H1 (cell line): Measurements from ENCODE around the gene TSPAN1. TPM values are rescaled to one million over a fixed set of nuclear protein-coding genes. Genes with fewer than 3 reads are reported as not detected.

Experiments used
- CTCF ChIA-PET: fragments of 300-600 bp; sonication (Branson Sonifier 250); formaldehyde crosslinking; loops from one replicate; lab custom pipeline; 2021; ENCODE audit not compliant: partially characterized antibody; lab: Charles Lee
- POLR2A ChIA-PET: fragments of 300-600 bp; sonication (Branson Sonifier 250); formaldehyde crosslinking; loops from one replicate; lab custom pipeline; 2021; ENCODE audit warnings: inconsistent platforms; ENCODE audit not compliant: partially characterized antibody; lab: Charles Lee
- DNase-seq, 2 experiments: peaks; one replicate each; pipeline versions ENCODE4 v3.0.0 to v3.0.0-alpha.2; 2010 to 2022; ENCODE audit warnings: low spot score in 2 of 2, low read depth in 1 of 2, mixed read lengths in 1 of 2
- FAIRE-seq: peaks from 2 replicates; lab custom pipeline; 2011; peaks lifted over from hg19 to GRCh38; lab: Jason Lieb, UNC
- H2AFZ ChIP-seq: 2 replicates; pipeline ENCODE4 v1.8.1; 2012; ENCODE audit warnings: low read length, inconsistent platforms
- H2AK5ac ChIP-seq: 2 replicates; pipeline ENCODE4 v1.6.1; 2013; ENCODE audit warnings: low read depth, low read length
- H2BK120ac ChIP-seq: replicated peaks from 2 replicates; pipeline ENCODE3; 2013; ENCODE audit warnings: low read depth, low read length, inconsistent platforms
- H2BK12ac ChIP-seq: 2 replicates; pipeline ENCODE4 v1.6.1; 2013; ENCODE audit warnings: low read depth, low read length
- H2BK15ac ChIP-seq: 2 replicates; pipeline ENCODE4 v1.6.1; 2013; ENCODE audit warnings: low read length
- H2BK20ac ChIP-seq: 2 replicates; pipeline ENCODE4 v1.6.1; 2013; ENCODE audit warnings: low read length
- H2BK5ac ChIP-seq: 2 replicates; pipeline ENCODE4 v1.6.1; 2013; ENCODE audit warnings: low read depth, low read length
- H3K14ac ChIP-seq: 2 replicates; pipeline ENCODE4 v1.6.1; 2013; ENCODE audit warnings: inconsistent platforms; ENCODE audit not compliant: insufficient read length
- H3K18ac ChIP-seq: 2 replicates; pipeline ENCODE4 v1.6.1; 2013; ENCODE audit warnings: low read length; ENCODE audit errors: extremely low read depth
- H3K23ac ChIP-seq: 2 replicates; pipeline ENCODE4 v1.6.1; 2013; ENCODE audit warnings: inconsistent platforms; ENCODE audit not compliant: insufficient read length
- H3K23me2 ChIP-seq: 2 replicates; pipeline ENCODE4 v1.6.1; 2013; ENCODE audit warnings: low read depth, low read length
- H3K27ac ChIP-seq: 2 replicates; pipeline ENCODE4 v1.6.1; 2011; ENCODE audit warnings: low read depth, low read length, inconsistent platforms
- H3K27me3 ChIP-seq, 4 experiments: replicated peaks in 1 of 4; 1 replicate in 1 of 4; 2 replicates in 3 of 4; pipeline versions ENCODE4 v1.6.1 to v1.8.1; 2011 to 2013; ENCODE audit warnings: low read length in 3 of 4, mild to moderate bottlenecking in 3 of 4, inconsistent platforms in 2 of 4, mixed read lengths in 2 of 4, moderate library complexity in 1 of 4; ENCODE audit not compliant: control insufficient read depth in 3 of 4, insufficient read depth in 3 of 4; ENCODE audit errors: extremely low read depth in 1 of 4
- H3K36me3 ChIP-seq, 4 experiments: 2 replicates each; pipeline versions ENCODE4 v1.6.1 to v1.8.1; 2011 to 2013; ENCODE audit warnings: mild to moderate bottlenecking in 4 of 4, low read length in 3 of 4, moderate library complexity in 2 of 4, control low read depth in 1 of 4, inconsistent platforms in 1 of 4; ENCODE audit not compliant: insufficient read depth in 4 of 4, control insufficient read depth in 2 of 4
- H3K4ac ChIP-seq: replicated peaks from 2 replicates; pipeline ENCODE3; 2013; ENCODE audit warnings: low read length, low read depth, mixed read lengths, inconsistent platforms; ENCODE audit not compliant: insufficient read length
- H3K4me1 ChIP-seq, 4 experiments: replicated peaks in 1 of 4; 1 replicate in 1 of 4; 2 replicates in 3 of 4; pipeline versions ENCODE4 v1.6.1 to v1.8.1; 2011 to 2013; ENCODE audit warnings: low read length in 3 of 4, inconsistent platforms in 2 of 4, mixed read lengths in 1 of 4; ENCODE audit not compliant: insufficient read depth in 4 of 4, control insufficient read depth in 3 of 4
- H3K4me2 ChIP-seq, 2 experiments: 2 replicates each; pipeline versions ENCODE4 v1.6.1 to v1.8.1; 2011 to 2013; ENCODE audit warnings: low read depth in 2 of 2, low read length in 2 of 2, control low read depth in 1 of 2, inconsistent platforms in 1 of 2, mild to moderate bottlenecking in 1 of 2; ENCODE audit not compliant: insufficient read depth in 1 of 2
- H3K4me3 ChIP-seq, 4 experiments: fragments of 200-600, 300-600 bp in 1 of 4; sonication (generic), shearing (Covaris generic), sonication (Bioruptor Twin) in 1 of 4; 2 replicates each; pipeline versions ENCODE4 v1.5.1 to v1.8.1; 2011 to 2016; ENCODE audit warnings: low read length in 4 of 4, low read depth in 3 of 4, control low read depth in 2 of 4, inconsistent platforms in 2 of 4, mild to moderate bottlenecking in 2 of 4, mixed read lengths in 1 of 4, moderate library complexity in 1 of 4; ENCODE audit not compliant: insufficient read depth in 2 of 4; ENCODE audit errors: extremely low read depth in 1 of 4
- H3K56ac ChIP-seq: replicated peaks from 2 replicates; pipeline ENCODE3; 2013; ENCODE audit warnings: low read depth, mild to moderate bottlenecking, mixed read lengths, low read length, inconsistent platforms; ENCODE audit not compliant: insufficient read length
- H3K79me1 ChIP-seq: 2 replicates; pipeline ENCODE4 v1.6.1; 2013; ENCODE audit warnings: low read depth, low read length, control low read depth
- H3K79me2 ChIP-seq, 2 experiments: 2 replicates each; pipeline versions ENCODE4 v1.6.1 to v1.8.1; 2012 to 2013; ENCODE audit warnings: low read length in 2 of 2, mild to moderate bottlenecking in 2 of 2, inconsistent platforms in 1 of 2; ENCODE audit not compliant: insufficient read depth in 2 of 2, control insufficient read depth in 1 of 2
- H3K9ac ChIP-seq, 4 experiments: replicated peaks in 1 of 4; 1 replicate in 1 of 4; 2 replicates in 3 of 4; pipeline versions ENCODE4 v1.6.1 to v1.8.1; 2011 to 2013; ENCODE audit warnings: low read depth in 3 of 4, low read length in 3 of 4, control low read depth in 2 of 4, mild to moderate bottlenecking in 2 of 4, moderate library complexity in 2 of 4, inconsistent platforms in 1 of 4; ENCODE audit errors: extremely low read depth in 1 of 4
- H3K9me3 ChIP-seq, 2 experiments: 2 replicates each; pipeline versions ENCODE4 v1.6.1 to v1.8.1; 2012 to 2013; ENCODE audit warnings: mild to moderate bottlenecking in 2 of 2, moderate library complexity in 2 of 2, control low read depth in 1 of 2, inconsistent platforms in 1 of 2, low read depth in 1 of 2, low read length in 1 of 2, mixed read lengths in 1 of 2; ENCODE audit not compliant: insufficient read depth in 2 of 2
- H4K20me1 ChIP-seq, 2 experiments: replicated peaks in 1 of 2; 2 replicates each; pipeline versions ENCODE3 to v1.8.1; 2011 to 2013; ENCODE audit warnings: inconsistent platforms in 2 of 2, low read length in 2 of 2, mild to moderate bottlenecking in 1 of 2; ENCODE audit not compliant: insufficient read depth in 2 of 2, control insufficient read depth in 1 of 2
- H4K5ac ChIP-seq: 2 replicates; pipeline ENCODE4 v1.6.1; 2013; ENCODE audit warnings: low read length, low read depth, mixed read lengths, inconsistent platforms; ENCODE audit not compliant: insufficient read length
- H4K8ac ChIP-seq: 2 replicates; pipeline ENCODE4 v1.8.0; 2013; ENCODE audit warnings: mild to moderate bottlenecking, moderate library complexity, low read length, inconsistent platforms; ENCODE audit not compliant: insufficient read depth; ENCODE audit errors: extremely low read depth
- H4K91ac ChIP-seq: replicated peaks from 2 replicates; pipeline ENCODE3; 2013; ENCODE audit warnings: low read length, mixed read lengths, inconsistent platforms; ENCODE audit not compliant: insufficient read length
- ASH2L ChIP-seq: fragments of 200-600, 300-600 bp; sonication (generic); IDR thresholded peaks from one replicate; pipeline ENCODE4 v1.7.1; 2017; ENCODE audit warnings: low read length
- GABPA ChIP-seq: IDR thresholded peaks from 2 replicates; pipeline ENCODE4 v1.6.1; 2011; ENCODE audit warnings: mild to moderate bottlenecking, low read length, moderate library complexity, borderline replicate concordance; ENCODE audit not compliant: insufficient read depth
- TAF1 ChIP-seq: IDR thresholded peaks from 2 replicates; pipeline ENCODE4 v1.6.1; 2011; ENCODE audit warnings: mild to moderate bottlenecking, low read depth, low read length
- WGBS, 2 experiments: shearing (Covaris generic) in 1 of 2; methylation state at CpG; one replicate each; pipeline versions ENCODE4 v1.1.6 to v1.1.7; 2013 to 2015; ENCODE audit warnings: low lambda C conversion rate in 2 of 2, mixed read lengths in 2 of 2, inconsistent platforms in 1 of 2, low coverage in 1 of 2, missing lambda C conversion rate in 1 of 2; ENCODE audit not compliant: insufficient replicate concordance in 2 of 2, insufficient coverage in 1 of 2, insufficient read length in 1 of 2; ENCODE audit errors: extremely low coverage in 1 of 2, missing lambda C conversion rate in 1 of 2; 5-methylcytosine and 5-hydroxymethylcytosine counted together
- polyA plus RNA-seq, 7 experiments: library from polyadenylated mRNA; depleted of rRNA in 3 of 7; stranded (reverse) in 5 of 7; unstranded in 2 of 7; fragments of >200 nt in 5 of 7; fragments of 200-250 nt in 2 of 7; gene quantifications; 1 replicate in 5 of 7; 2 replicates in 1 of 7; 4 replicates in 1 of 7; pipeline versions ENCODE4 v1.2.1 to v1.2.3, GENCODE V29; 2011 to 2013; ENCODE audit warnings: missing spikeins in 2 of 7, mixed read lengths in 2 of 7
- total RNA-seq: library from RNA; stranded (reverse); fragmentation: NEBNext Ultra II Directional; extraction: Animal tissue kit (Norgen Biotek cat#: 25700); gene quantifications from 2 replicates; pipeline ENCODE4 v1.2.1, GENCODE V29; 2021

The TSPAN1 gene
- total and polyA plus RNA-seq, 2 of the 8 experiments (the other 6 are each of a cell fraction or from before 2014, with no cell fraction given), result 0.05 TPM; not detected in 1

DNA sequence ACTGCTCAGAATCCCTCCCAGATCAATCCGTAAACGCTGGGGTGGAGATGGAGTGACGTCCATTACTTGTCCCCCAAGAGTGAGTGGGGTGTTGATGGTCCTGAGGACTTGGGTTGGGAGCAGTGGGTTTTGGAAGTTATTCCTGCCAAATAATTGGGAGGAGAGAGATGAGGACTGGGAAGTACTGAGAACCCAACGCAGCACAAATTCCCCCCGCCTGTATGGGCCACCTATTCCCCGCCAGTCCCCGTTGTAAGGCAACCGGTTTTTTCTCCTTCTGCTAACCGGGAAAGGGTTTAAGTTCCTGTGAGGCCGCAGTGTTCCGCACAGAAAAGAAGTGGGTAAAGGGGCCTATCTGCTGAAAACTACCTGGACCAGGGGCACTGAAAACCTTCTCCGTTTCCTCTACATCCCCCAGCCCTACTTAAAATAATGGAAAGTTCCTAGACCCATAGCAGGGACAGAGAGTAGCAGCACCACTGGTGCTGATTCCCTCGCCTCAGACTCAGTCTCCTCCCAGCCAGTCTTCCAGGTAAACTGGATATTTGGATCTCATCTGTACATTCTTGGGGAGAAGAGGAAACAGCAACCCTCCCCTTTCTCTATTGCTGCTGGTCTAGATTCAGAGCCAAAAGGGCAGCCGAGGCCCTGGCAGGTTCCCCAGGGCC is 29.0 kb downstream of the TSPAN1 start:
- TF ChIP-seq TAF1, result no peak
- TF ChIP-seq GABPA, result no peak
- peak; percentile 8 for TF ChIP-seq ASH2L
- Histone ChIP-seq H3K79me2 (no peaks in the 10 kb centered on the region; a peak in 1 of 4 replicates), H3K23me2 (peaks cover 14% of the 10 kb centered on the region), H2AFZ (peak overlapping the region; percentile 92), H2AK5ac (no peak overlapping the region), H3K4me2 (peak overlapping the region; percentile 84 to 86), H3K79me1 (no peaks in the 10 kb centered on the region), H2BK12ac (0 out of 2 replicates have a peak overlapping the region, but pooled peaks have one; percentile 84), H2BK20ac (no peak overlapping the region), H2BK120ac (no peak overlapping the region), H3K9ac (peak overlapping the region in 3 of 4 experiments; percentile 15 to 60 (median 48); a peak in 5 of 7 replicates), H3K27ac (no peak overlapping the region), H4K91ac (peak overlapping the region; percentile 45), H3K56ac (no peak overlapping the region), H2BK5ac (peak overlapping the region; percentile 73; the same call in 1 of the 2 replicates), H3K27me3 (no peaks in the 10 kb centered on the region), H3K14ac (no peak overlapping the region), H3K36me3 (no peaks in the 10 kb centered on the region; a peak in 1 of 8 replicates), H3K23ac (no peak overlapping the region), H4K5ac (peak overlapping the region; percentile 9), H3K18ac (no peak overlapping the region; the same call in 1 of the 2 replicates), H4K20me1 (no peaks in the 10 kb centered on the region), H3K4me1 (peaks cover 0 to 3% (median 1%) of the 10 kb centered on the region in 4 experiments; a peak in 4 of 7 replicates), H3K9me3 (no peaks in the 10 kb centered on the region), H3K4ac (no peak overlapping the region), H3K4me3 (peak overlapping the region; percentile 76 to 94 (median 84)), H4K8ac (0 out of 2 replicates have a peak overlapping the region, but pooled peaks have one; percentile 53), H2BK15ac (peak overlapping the region; percentile 46; the same call in 1 of the 2 replicates)
- DNase-seq (no peak), FAIRE-seq (no peak)
- WGBS, 2 experiments, result 16% methylated on average over 14 of the region's 14 CpGs; no CpG with 5 or more reads in 1 of the 2 experiments
- POLR2A ChIA-PET, result interaction anchor here (0.7 to 1.6 kb wide), 11 partner anchors 9 to 160 kb away, joined by 3 to 8 read pairs (median 3); partner anchors contain the start of gene PIK3R3
- CTCF ChIA-PET, result interaction anchor here (1.1 to 2.3 kb wide), 4 partner anchors 20 to 181 kb away, joined by 3 to 25 read pairs (median 6); no protein-coding TSS in a partner anchor
